Hippocampal formation (tissue), 2 donors: ENCODE results near the gene STX12.
"Not testable (repeated sequence)": the region's sequence is repeated elsewhere in the genome, so short reads cannot be mapped to it uniquely, and the experiment has no call there.

Experiments
- DNase-seq, 2 donors: peaks; one replicate each; lab custom pipeline; 2025; lab: John Stamatoyannopoulos, UW

The STX12 gene

DNA sequence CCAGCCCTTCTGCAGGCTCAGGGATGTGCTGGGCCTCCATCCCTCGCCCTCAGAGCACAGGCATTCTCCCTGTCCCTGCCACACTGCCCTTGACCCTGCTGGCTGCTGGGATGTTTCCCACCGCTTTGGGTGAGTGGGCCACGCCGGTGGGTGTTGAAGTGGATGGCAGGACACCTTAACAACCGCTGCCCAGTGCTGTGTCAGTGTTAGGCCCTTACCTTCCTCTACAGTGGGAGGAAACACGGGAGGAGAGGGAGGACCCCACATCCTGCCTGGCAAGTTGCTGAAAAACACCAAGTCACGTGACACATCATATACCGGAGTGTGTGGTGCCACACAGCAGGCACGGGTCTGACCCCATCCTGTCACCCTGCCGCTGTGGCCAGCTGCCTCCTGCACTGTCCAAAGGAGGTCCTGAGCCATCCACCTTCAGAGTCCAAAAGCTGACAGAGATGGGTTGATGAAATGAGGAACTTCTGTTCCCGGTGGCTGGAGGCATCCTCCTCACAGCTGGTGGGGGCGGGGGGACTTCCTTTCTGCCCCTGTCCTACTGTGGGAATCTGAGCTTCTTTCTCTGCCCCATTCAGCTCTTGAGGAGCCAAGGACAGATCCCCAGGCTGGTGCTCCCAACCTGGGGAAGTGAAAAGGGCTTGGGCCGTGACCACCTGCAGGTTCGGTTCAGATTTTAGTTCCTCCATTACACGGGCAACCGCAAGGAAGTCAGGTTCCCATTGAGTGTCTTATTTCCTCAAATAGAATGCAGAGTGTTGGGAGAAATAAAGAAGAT lies 96.1 kb downstream of the STX12 start:
- DNase-seq: no peak

DNA sequence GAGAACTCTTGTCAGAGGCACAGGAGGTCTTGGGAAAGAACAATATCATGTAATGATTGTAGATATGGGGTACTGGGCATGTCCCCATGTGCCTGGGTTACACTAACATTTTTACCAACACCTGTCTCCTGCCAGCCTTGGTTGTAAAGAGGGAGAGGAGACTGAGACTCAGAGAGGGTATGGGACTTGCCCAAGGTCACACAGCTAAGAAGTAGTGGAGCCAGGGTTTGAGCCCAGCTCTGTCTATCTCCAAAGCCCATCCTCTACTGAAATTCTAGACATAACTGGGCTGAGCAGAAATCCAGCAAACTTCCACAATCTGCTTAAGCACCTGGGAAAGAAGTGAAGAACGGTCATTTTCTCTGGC lies 96.7 kb downstream of the STX12 start:
- no peak for DNase-seq

DNA sequence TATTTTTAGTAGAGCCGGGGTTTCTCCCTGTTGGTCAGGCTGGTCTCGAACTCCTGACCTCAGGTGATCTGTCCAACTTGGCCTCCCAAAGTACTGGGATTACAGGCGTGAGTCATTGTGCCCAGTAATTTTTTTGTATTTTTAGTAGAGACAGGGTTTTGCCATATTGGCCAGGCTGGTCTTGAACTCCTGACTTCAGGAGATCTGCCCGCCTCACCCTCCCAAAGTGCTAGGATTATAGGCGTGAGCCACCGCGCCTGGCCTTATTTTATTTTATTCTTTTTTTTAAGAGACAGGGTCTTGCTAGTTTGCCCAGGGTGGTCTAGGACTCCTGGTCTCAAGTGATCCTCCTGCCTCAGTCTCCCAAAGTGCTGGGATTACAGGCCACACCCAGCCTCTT lies 98.1 kb downstream of the STX12 start:
- not testable (repeated sequence) for DNase-seq

DNA sequence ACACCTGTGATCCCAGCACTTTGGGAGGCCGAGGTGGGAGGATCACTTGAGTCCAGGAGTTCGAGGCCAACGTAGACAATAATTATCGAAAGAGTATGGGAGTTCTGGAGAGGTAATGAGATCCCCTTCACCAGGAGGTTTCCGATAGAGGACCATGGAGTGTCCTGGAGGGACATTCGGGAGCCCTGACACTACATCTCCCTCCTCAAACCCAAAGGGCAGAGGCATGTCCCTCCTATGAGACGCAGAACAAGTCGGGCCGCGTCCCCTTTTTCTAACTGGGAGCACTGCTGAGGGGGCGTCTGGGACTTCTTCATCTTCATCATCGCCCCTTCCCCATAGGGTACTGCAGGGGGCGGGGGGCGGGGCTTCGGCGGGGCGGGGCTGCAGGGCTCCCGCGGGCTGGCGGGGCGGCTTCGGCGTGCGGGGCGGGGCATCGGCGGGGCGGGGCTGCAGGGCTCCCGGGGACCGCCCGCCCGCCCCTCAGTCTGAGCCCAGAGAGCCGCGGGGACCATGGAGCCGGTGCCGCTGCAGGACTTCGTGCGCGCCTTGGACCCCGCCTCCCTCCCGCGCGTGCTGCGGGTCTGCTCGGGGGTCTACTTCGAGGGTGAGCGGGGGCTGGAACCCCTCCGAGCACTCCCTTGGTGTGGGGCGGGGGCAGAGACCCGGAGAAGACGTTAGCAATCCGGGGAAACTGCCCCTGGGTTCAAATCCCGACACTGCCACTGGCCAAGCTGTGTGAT lies 99.2 kb downstream of the STX12 start, which contains the start of gene THEMIS2:
TSS of gene THEMIS2 (plus strand) at position 486 of the 743 bp plus-strand sequence. CDS start at position 514, 28 bp downstream.
- peak; percentile 24 to 74 for DNase-seq

DNA sequence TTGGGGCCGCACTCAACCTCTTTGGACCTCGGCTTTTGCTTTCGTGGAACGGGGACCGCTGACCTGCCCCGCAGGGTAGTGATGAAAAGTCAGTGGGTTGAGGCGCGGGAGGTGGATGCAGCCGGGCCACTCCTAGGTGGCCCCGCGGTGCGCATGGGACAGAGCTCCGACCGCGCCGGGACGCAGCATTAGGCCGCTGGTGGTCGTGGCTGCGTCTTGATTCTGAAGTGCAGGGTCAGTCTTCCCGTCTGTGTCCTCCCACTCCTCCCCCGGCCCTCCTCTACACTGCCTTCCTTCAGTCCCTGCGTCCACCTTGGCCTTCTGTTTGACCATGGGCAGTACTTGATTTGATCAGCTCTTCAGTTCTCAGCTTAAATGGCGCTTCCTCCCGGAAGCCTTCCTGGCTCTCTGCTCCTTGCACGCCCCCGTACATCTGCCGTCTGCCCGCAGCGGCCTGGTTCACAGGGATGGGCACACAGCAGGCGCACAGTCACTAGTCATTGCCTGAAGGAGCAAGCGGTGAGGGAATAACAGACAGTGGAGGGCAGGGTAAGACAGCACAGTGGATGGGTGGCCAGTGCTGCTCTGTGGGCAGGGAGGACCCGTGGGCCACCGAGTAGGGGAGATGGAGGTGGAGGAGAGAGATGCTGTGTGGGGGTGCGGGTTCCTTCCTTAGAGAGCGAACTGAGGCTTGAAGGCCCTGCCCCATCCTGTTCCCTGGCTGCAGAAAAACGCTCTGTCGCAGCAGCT lies 100.0 kb downstream of the STX12 start:
- peak in 1 of 2 donors; percentile 24 for DNase-seq

DNA sequence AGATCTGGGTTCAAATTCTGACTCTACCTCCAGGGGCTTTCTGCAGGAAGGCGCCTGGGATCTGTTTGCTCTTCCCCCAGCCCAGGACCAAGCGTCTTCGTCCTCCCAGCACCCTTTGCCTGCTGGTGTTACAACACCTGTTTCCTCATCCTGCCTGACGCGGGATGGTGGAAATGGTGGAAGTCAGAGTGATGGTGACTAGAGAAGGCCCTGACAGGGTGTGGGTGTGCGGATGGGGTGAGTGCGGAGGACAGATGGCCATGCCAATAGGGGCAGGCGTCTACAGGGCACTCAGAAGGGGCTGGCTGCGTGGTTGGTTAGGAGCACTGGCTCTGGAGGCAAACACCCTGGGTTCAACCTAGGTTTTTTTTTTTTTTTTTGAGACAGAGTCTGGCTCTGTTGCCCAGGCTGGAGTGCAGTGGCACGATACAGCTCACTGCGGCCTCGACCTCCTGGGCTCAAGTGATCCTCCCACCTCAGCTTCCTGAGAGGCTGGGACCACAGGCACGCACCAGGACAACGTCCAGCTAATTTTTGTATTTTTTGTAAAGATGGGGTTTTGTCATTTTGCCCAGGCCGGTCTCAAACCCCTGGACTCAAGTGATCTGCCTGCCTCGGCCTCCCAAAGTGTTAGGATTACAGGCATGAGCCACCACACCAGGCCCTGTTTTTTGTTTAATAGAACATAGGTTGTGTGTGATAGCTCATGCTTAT lies 100.8 kb downstream of the STX12 start:
- DNase-seq: no peak
